Lung (tissue), 12 donors: ENCODE results near the gene TMEM266. TPM values are rescaled to one million over a fixed set of nuclear protein-coding genes. Genes with fewer than 3 reads are reported as not detected.

ENCODE experiments used
- ATAC-seq: fragments of 200-7000 bp; cut with Tn5 transposase; one replicate; pipeline ENCODE4 v1.9.1; 2020; ENCODE audit warnings: moderate number of reproducible peaks; ENCODE audit not compliant: insufficient read depth, low FRiP score
- DNase-seq, 3 donors: peaks; one replicate each; pipeline ENCODE4 v3.0.0-alpha.2; 2013 to 2017
- H3K27ac ChIP-seq, 2 donors: one replicate each; pipeline ENCODE4 v1.5.1; 2013; ENCODE audit warnings: mild to moderate bottlenecking in 2 of 2, moderate library complexity in 2 of 2, control low read depth in 1 of 2, inconsistent platforms in 1 of 2, low read depth in 1 of 2, low read length in 1 of 2
- H3K27me3 ChIP-seq, 3 donors: one replicate each; pipeline ENCODE4 v1.5.1; 2013; ENCODE audit warnings: low read length in 2 of 3; ENCODE audit not compliant: control insufficient read depth in 3 of 3, insufficient read depth in 3 of 3
- H3K36me3 ChIP-seq, 4 donors: one replicate each; pipeline ENCODE4 v1.5.1; 2013; ENCODE audit warnings: low read length in 4 of 4, mild to moderate bottlenecking in 1 of 4, moderate library complexity in 1 of 4; ENCODE audit not compliant: control insufficient read depth in 4 of 4, insufficient read depth in 4 of 4
- H3K4me1 ChIP-seq, 5 donors: one replicate each; pipeline ENCODE4 v1.5.1; 2013; ENCODE audit warnings: low read length in 5 of 5, mild to moderate bottlenecking in 2 of 5, moderate library complexity in 1 of 5; ENCODE audit not compliant: control insufficient read depth in 5 of 5, insufficient read depth in 5 of 5
- H3K4me3 ChIP-seq: one replicate; pipeline ENCODE4 v1.5.1; 2013; ENCODE audit warnings: mild to moderate bottlenecking, control low read depth, moderate library complexity
- H3K9ac ChIP-seq, 2 donors: one replicate each; pipeline ENCODE4 v1.5.1; 2013; ENCODE audit warnings: low read length in 2 of 2, control low read depth in 1 of 2; ENCODE audit not compliant: insufficient read depth in 1 of 2
- H3K9me3 ChIP-seq, 4 donors: one replicate each; pipeline ENCODE4 v1.5.1; 2013; ENCODE audit warnings: low read length in 3 of 4, mild to moderate bottlenecking in 1 of 4, moderate library complexity in 1 of 4; ENCODE audit not compliant: control insufficient read depth in 4 of 4, insufficient read depth in 3 of 4
- CTCF ChIP-seq: IDR thresholded peaks from 2 replicates; pipeline ENCODE4 v1.5.1; 2012; ENCODE audit warnings: mild to moderate bottlenecking; ENCODE audit errors: control extremely low read depth, extremely low read depth
- WGBS, 2 donors: extraction: QIAGEN DNeasy Blood & Tissue Kit; methylation state at CpG; one replicate each; pipeline ENCODE4 v1.1.7; 2013; 5-methylcytosine and 5-hydroxymethylcytosine counted together
- polyA plus RNA-seq, 2 donors: library from polyadenylated mRNA; stranded (reverse); fragments of 200-250 nt; gene quantifications; one replicate each; pipeline ENCODE4 v1.2.1, GENCODE V29; 2013
- total RNA-seq, 2 donors: library from RNA; depleted of rRNA in 1 of 2; stranded (reverse); fragments of >200 nt in 1 of 2; gene quantifications; one replicate each; pipeline ENCODE4 v1.2.1, GENCODE V29; 2014 to 2021
- donor health status: control.
- donor health status: control.
- donor health status: Bipolar disorder and iron deficiency.
- donor health status: healthy.
- donor health status: DM: yes; HTN: yes; CAD: no.

Gene TMEM266
- total and polyA plus RNA-seq, 4 donors = 1.1 to 4.4 (median 1.5) TPM

- no peak for DNase-seq
- ATAC-seq = no peak
- Histone ChIP-seq H3K9me3 (no peaks in the 10 kb centered on the region), H3K9ac (no peak overlapping the region), H3K27me3 (peaks cover 0 to 2% (median 0%) of the 10 kb centered on the region in 3 donors), H3K4me3 (no peak overlapping the region), H3K4me1 (peaks cover 0 to 14% (median 4%) of the 10 kb centered on the region in 5 donors), H3K36me3 (no peaks in the 10 kb centered on the region), H3K27ac (no peak overlapping the region)
- 74 to 86% methylated on average over 5 of the region's 5 CpGs for WGBS, 2 donors
- no peak for TF ChIP-seq CTCF
Measured at GRCh38 chr15:76146812-76147211, 87.0 kb downstream of the TMEM266 start.

GRCh38 chr15:76147906-76148570, 88.3 kb downstream of the TMEM266 start:
- DNase-seq (peak; percentile 44 to 64 (median 63)), ATAC-seq (no peak)
- Histone ChIP-seq H3K4me1 (peaks cover 0 to 14% (median 4%) of the 10 kb centered on the region in 5 donors), H3K9me3 (no peaks in the 10 kb centered on the region), H3K27me3 (peaks cover 0 to 2% (median 0%) of the 10 kb centered on the region in 3 donors), H3K36me3 (no peaks in the 10 kb centered on the region), H3K9ac (no peak overlapping the region), H3K27ac (no peak overlapping the region), H3K4me3 (no peak overlapping the region)
- peak; percentile 48 for TF ChIP-seq CTCF
- 13 to 14% methylated on average over 21 of the region's 21 CpGs for WGBS, 2 donors

GRCh38 chr15:76149291-76149915, 89.6 kb downstream of the TMEM266 start:
- Histone ChIP-seq H3K4me1 (peaks cover 0 to 14% (median 4%) of the 10 kb centered on the region in 5 donors), H3K27ac (no peak overlapping the region), H3K9me3 (no peaks in the 10 kb centered on the region), H3K9ac (no peak overlapping the region), H3K27me3 (no peaks in the 10 kb centered on the region), H3K36me3 (no peaks in the 10 kb centered on the region), H3K4me3 (no peak overlapping the region)
- ATAC-seq (no peak), DNase-seq (peak in 1 of 3 donors; percentile 35)
- TF ChIP-seq CTCF = no peak
- 61 to 68% methylated on average over 4 of the region's 4 CpGs for WGBS, 2 donors
